Measurements from ENCODE around the gene CLDN6. TPM values are rescaled to one million over a fixed set of nuclear protein-coding genes. Genes with fewer than 3 reads are reported as not detected.

Gene CLDN6
- total and polyA plus RNA-seq, 2 of the 13 experiments (the other 11 are each of a cell fraction or from before 2014, with no cell fraction given), result 5.9 to 7.6 TPM

DNA sequence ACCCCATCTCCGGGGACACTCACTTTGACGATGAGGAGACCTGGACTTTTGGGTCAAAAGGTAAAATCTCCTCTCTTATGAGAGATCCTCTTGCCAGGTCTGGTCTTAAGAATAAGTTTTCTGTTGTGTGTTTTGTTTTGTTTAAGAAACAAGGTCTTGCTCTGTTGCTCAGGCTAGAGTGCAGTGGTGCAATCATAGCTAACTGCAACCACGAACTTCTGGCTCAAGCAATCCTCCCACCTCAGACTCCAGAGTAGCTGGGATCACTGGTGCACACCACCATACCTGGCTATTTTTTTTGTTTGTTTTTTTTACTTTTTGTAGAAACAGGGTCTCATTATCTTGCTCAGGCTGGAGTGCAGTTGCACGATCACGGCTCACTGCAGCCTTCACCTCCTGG lies 32.5 kb upstream of the CLDN6 start (continued):
- TF ChIP-seq EP300 (IDR thresholded peaks at IDR 0.05; ENCODE audit: low read depth in 2 of 2, low read length in 2 of 2), result no peak
- TF ChIP-seq EP300 (CRISPR knock-in tag; IDR thresholded peaks at IDR 0.05; ENCODE audit: borderline replicate concordance), result no peak
- no peak for TF ChIP-seq NRL (CRISPR knock-in tag; IDR thresholded peaks at IDR 0.05; ENCODE audit: borderline replicate concordance)
- no peak for TF ChIP-seq TBP (CRISPR knock-in tag; IDR thresholded peaks at IDR 0.05)
- no peak for TF ChIP-seq TOPORS (CRISPR knock-in tag; IDR thresholded peaks at IDR 0.05)
- no peak for TF ChIP-seq ELF3 (CRISPR knock-in tag; IDR thresholded peaks at IDR 0.05)
- TF ChIP-seq POLR2G (IDR thresholded peaks at IDR 0.05; ENCODE audit: low read depth, low read length), result no peak
- TF ChIP-seq, protein P1, sequence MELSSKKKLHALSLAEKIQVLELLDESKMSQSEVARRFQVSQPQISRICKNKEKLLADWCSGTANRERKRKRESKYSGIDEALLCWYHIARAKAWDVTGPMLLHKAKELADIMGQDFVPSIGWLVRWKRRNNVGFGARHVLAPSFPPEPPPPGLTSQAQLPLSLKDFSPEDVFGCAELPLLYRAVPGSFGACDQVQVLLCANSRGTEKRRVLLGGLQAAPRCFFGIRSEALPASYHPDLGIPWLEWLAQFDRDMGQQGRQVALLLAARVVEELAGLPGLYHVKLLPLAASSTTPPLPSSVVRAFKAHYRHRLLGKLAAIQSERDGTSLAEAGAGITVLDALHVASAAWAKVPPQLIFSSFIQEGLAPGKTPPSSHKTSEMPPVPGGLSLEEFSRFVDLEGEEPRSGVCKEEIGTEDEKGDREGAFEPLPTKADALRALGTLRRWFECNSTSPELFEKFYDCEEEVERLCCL (CRISPR knock-in tag; IDR thresholded peaks at IDR 0.05; ENCODE audit: borderline replicate concordance), result no peak
- TF ChIP-seq KLF9 (CRISPR knock-in tag; IDR thresholded peaks at IDR 0.05; ENCODE audit: low read depth), result no peak
- no peak for TF ChIP-seq CAMTA2 (CRISPR knock-in tag; IDR thresholded peaks at IDR 0.05; ENCODE audit: borderline replicate concordance)
- TF ChIP-seq ZNF782 (CRISPR knock-in tag; IDR thresholded peaks at IDR 0.05; ENCODE audit: borderline replicate concordance), result no peak
- TF ChIP-seq FOXP1 (IDR thresholded peaks at IDR 0.05), result no peak
- no peak for TF ChIP-seq FOXP1 (CRISPR knock-in tag; IDR thresholded peaks at IDR 0.05)
- no peak for TF ChIP-seq EZH2 (conservative IDR thresholded peaks at IDR 0.05; ENCODE audit: low read depth, low read length)
- TF ChIP-seq, protein P2, sequence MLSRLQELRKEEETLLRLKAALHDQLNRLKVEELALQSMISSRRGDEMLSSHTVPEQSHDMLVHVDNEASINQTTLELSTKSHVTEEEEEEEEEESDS (CRISPR knock-in tag; IDR thresholded peaks at IDR 0.05; ENCODE audit: borderline replicate concordance), result no peak
- no peak for TF ChIP-seq LCORL (IDR thresholded peaks at IDR 0.05)
- TF ChIP-seq LCORL (CRISPR knock-in tag; IDR thresholded peaks at IDR 0.05), result no peak
